ENCODE results near the gene C2CD2L.
A peak's percentile ranks its signal among the peaks of the same experiment; 100 is the strongest.
"Not testable (repeated sequence)": the region's sequence is repeated elsewhere in the genome, so short reads cannot be mapped to it uniquely, and the experiment has no call there.

Gene C2CD2L

DNA sequence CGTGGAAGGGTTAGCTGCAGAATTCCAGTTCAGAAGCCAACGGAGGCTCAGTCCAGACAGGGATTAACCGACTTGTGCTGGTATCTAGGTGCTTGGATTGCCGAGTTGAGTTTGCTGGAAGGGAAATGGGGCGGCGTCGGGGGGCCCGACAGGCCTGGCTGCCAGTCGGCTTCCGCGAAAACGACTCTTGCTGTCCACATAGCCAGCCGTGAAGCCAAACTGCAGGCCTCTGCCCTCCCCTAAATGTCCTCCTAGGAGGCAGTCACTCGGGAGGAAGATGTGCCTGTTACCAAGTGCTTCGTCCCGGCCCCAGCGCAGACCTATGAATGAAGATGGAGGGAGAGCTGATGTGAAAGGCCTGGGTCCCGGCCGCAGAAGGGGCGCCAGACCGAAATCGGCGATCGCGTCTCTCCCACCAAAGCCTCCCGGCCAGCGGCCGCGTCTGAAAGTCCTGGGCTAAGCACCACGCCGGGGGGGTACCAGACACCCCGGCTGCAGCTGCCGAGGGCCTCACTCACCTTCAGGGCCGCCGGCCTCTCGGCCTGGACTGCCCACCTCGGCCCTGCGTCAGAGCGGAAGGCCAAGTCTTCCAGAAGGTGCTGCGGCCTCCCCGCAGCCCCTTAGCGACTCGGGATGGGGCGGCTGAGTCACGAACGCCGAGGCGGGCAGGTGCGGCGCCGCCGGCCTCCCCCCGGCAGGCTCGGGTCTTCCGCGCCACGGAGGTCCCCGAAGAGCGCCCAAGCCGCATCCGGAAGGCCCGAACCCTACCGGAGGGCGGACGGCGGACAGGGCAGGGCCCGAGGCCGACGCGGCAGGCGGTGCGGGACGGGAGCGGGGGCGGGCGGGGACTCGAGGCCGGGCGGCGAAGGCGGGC, 13.0 kb upstream of the C2CD2L start:
- DNase-seq = no peak

DNA sequence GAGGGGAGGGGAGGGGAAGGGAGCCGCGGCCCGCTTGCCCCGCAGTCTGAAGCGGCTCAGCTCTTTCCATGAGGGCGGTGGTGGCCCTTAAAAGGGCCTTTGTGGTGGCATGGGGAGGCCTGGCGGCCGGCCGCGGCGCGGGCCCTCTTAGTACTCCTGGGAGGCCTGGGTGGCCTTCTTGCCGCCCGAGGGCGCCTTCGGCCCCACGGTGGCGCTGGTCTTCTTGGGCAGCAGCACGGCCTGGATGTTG, 12.4 kb upstream of the C2CD2L start:
- peak in 1 of 2 experiments; percentile 8 for DNase-seq

DNA sequence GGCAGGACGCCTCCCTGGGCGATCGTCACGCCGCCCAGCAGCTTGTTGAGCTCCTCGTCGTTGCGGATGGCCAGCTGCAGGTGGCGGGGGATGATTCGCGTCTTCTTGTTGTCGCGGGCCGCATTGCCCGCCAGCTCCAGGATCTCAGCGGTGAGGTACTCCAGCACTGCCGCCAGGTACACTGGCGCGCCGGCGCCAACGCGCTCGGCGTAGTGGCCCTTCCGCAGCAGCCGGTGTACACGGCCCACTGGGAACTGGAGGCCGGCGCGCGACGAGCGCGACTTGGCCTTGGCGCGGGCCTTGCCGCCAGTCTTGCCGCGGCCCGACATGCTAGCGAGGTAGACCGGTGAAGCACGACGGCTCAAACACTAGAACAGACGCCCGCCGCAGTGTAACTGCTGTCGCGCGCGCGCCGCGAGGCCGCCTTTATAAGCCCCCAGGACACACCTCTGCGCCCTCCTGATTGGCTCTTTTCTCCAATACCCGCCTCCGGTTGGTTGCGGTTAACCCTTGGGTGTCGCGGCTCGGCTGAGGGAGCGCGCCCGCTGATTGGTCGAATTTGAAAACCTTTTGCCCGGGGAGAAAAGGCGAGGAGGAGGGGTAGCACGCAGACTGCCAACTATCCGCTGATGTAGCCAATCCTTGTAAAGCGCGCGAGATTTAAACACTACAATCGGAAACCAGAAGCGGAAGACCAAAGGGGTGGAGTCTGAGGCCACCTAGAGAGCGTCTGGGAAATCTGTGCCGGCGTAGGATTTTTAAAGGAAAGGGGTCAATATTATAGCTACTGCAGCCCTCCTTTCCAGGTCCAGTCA, 11.9 kb upstream of the C2CD2L start:
- DNase-seq = peak; percentile 98 to 99

DNA sequence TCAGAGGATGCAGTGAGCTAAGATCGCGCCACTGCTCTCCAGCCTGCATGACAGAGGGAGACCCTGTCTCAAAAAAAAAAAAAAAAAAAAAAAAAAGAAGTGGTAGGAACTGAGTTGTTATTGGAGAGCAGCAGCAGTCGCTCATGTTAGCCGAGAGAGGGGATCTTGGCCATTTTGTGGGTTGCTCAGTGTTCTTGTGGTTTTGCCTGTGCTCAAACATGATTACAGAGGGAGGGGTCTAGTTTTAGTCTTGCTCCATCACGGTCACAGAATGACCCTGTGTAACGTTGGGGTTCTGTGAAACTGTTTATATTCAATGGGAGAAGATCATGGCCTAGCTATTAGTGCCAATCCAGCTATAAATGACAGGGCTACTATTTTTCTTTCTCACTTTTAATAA, 7.4 kb upstream of the C2CD2L start:
- DNase-seq = no peak

DNA sequence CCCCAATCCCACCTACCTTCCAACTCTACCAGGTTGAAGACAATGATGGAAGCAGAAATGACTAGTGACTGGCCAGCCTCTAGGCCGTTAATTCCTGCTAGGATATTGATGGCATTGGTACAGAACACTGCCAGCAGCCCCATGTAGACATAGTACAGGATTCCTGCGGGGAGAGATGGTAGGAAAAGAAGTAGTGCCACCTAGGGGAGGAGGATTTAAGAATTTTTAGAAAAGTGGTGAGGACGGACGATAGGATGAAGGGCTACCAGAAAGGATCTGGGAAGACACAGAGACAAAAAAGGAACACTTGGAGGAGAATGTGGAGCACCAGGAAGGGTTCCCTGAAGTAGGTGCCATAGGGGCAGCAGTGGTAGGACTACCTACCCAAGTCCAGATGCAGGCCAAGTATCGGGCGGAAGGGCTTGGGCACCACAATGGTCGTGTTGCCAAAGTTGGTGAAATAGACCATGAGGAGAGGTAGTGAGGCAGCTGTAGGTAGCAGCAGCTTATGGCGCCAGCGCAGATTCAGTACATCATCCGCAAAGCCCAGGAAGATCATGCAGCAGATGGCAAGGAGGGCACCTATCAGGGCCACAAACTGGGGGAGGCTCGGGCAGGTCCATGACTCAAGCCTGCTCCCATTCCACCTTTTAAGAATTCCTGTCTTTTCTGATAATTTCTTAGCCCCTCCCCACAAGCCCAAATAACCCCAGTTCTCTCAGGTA, 6.7 kb upstream of the C2CD2L start:
- no peak for DNase-seq

DNA sequence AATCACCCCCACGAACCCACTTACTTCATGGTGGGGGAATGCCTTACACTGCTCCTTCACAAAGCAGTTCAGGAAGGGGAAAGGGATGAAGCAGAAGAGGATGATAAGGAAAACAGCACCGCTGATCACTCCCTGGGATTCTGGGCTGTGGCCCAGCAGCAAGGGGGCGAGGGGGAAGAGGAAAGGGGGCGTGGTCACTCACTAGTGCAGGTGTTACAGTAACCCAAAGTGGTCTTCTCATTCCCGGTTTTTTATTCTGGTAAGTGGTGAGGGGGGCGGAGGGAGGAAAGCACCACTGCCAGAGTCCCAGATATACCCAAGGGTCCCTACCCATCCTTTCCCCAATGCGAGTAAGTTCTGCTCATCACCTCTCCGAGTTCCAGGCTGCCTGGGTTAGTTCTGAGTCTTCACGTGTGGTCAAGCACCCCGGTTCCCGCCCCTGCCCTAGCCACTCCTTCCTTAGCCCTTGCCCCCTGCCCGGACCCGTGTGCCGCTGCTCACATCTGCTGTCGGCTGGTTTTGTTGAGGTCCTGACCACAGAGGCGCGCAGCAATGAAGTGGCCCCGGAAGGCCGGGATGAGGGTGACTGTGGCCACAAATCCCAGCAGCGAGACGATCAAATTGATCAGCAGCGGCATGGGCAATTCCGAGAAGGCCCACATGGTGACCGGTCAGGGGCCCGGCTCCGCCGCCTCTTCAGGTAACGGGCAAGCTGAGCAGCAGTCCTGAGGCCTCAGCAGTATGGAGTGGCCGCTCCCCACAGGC, 6.0 kb upstream of the C2CD2L start:
- no peak for DNase-seq

DNA sequence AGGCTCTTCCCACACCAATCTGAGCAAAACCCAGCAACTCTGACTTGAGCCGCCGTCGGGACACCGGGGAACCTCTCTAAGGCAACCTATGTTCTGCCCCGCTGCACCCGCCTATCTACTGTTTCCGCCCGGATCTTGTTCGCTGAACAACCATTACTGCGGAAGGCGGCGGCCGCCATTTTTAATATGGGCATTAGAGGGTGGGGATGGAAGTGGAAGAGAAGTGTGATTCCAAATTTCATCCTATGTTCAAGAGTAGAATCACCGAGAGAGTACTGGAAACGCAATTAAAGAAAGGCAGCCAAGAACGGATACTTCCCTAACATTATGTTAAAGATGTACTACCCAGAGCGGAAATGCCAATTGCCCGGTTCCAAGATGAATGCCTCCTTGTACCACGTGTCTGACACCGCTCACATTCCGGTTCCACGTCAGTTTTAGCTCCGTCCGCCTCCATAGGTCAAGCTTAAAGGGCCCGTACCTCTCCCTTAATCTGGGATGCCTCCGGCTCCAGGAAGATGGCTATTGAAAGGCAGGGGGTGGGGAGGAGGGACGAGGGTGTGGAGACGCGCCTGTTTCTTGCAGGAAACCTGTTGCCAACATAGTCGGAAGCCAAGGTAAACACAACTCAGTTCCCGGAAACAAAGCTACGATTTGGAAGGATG, 5.3 kb upstream of the C2CD2L start, which contains the start of gene DPAGT1:
DPAGT1 (minus strand) TSS at position 95 of the 665 bp plus-strand sequence. CDS start 198 bp downstream, outside the sequence.
- peak; percentile 69 to 90 for DNase-seq

DNA sequence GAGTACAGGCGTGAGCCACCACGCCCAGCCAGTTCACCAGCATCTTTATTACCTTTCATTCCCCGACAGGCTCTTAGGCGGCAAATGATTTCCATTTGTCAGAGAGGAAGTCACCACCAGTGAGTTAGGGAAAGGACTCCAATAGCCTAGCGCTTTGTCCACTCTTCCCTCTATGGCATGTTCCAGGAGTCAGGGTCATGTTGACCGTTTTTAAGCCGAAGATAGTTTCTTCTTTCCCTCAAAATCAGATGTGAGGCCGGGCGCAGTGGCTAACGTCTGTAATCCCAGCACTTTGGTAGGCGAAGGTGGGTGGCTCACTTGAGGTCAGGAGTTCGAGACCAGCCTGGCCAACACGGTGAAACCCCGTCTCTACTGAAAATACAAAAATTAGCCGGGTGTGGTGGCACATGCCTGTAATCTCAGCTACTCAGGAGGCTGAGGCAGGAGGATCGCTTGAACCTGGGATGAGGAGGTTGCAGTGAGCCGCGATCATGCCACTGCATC, 3.9 kb upstream of the C2CD2L start:
- DNase-seq = not testable (repeated sequence)

DNA sequence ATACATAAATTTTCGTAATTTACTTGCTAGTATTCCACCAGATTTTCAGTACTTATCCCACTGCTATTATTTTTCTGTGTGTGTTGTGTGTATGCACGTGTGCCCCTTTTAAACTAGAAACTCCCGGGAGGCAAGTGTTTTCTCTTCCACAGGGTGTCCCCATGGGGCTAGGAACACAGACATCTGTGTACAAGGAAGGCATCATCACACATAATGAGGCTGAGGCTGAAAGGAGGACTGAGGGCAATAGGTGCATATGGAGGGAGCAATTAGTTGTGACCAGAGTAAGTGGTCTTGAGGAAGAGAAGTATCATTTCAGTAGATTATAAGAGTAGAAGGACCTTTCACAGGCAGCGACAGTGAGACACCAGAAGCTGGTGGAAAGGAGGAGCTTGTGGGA, 3.4 kb upstream of the C2CD2L start:
- DNase-seq = no peak

DNA sequence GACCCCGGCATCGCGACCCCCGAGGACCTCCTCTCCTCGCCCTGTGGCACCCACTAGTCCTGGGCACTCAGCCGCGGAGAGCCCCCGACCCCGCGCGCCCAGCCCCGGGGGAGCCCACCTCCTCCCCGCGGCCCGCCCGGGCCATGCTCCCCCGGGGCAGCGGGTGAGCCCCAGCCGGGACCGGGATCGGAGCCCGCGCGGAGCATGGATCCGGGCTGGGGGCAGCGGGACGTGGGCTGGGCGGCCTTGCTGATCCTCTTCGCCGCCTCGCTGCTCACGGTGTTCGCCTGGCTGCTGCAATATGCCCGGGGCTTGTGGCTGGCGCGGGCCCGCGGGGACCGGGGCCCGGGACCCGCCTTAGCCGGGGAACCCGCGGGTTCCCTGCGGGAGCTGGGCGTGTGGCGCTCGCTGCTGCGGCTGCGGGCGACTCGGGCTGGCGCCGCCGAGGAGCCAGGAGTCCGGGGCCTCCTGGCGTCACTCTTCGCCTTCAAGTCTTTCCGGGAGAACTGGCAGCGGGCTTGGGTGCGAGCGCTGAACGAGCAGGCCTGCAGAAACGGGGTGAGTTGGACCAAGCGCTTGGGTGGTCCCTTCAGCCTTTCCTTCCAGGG, 498 bp downstream of the C2CD2L start:
- DNase-seq = no peak

DNA sequence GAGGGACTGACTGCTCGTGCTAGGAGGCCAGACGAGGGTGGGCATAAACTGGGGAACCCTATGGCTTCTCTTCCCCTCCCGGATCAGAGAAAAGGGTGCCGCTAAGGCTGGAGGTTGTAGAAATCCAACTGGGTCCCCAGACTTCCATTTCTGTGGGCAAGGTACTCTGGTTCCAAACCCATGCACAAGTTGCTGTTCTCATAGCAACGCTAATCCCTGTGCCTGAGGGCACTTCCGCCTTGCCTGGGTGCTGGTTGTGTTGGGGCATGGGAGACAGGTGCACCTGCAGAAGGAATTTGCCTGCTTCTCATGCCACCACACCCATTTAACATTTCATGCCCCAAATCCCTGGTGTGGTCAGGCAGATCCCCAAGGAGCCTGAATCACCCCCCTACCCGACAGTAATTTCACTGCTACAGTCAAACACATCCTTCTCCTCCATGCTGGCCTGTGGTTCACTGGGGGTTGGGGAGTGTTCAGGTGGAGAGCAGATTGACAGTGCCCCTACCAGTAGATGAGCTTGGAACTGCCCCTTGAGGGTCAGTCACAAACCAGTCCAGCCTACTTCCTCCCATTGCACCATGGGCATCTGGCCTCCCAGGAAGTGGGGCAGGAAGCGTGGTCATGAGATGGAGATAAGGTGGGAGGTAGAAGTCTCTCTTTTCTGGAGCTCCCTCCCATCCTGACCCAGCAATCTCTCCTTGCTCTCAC, 1.2 kb downstream of the C2CD2L start:
- peak in 1 of 2 experiments; percentile 17 for DNase-seq

DNA sequence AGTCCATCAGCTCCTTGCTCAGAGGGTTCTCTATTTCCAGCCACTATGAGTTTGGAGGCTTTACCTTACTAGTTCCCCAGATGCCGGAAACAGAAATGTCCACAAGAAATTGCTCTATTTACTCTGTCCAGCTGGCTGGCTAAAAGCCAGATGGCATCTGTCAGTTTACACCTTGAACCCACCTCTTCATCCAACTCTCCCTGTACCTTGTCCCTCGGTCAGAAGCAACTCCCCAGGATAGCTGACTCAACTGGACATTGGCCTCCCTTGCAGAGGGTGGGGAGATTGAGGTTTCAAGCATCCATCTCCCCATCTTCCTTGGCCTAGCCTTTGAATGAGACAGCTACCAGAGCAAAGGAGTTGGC, 1.7 kb downstream of the C2CD2L start:
- DNase-seq = no peak

DNA sequence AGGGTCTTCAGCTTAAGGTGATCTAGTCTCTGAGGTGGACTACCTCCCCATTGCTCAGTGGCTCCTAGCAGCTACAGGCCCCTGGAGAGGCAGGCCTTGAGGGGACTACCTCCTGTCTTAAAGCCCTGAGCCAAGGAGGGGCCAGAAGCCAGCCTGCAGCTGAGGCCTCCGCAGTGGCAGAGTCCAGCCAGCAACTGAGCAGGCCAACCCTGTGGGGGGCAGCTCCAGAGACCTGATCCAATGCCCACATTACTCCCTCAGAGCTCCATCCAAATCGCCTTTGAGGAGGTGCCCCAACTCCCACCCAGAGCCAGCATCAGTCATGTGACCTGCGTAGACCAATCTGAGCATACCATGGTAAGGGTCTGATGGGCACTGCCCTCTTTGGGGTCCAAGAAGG, 2.7 kb downstream of the C2CD2L start:
- no peak for DNase-seq

DNA sequence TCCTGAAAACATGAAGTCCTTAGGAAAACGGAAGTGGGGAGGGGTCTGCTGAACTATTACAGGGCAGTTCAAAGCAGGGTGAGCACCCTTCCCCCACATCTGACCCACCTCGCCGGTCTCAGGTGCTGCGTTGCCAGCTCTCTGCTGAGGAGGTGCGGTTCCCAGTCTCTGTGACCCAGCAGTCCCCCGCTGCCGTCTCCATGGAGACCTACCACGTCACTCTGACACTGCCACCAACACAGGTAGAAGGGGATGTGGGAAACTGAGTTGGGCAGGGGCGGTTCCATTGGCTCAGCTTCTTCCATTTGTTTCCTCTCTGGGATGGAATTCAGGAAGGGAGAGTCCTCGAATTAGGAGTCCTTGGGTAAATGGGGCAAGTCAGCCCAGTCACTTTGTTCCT, 3.3 kb downstream of the C2CD2L start:
- no peak for DNase-seq

DNA sequence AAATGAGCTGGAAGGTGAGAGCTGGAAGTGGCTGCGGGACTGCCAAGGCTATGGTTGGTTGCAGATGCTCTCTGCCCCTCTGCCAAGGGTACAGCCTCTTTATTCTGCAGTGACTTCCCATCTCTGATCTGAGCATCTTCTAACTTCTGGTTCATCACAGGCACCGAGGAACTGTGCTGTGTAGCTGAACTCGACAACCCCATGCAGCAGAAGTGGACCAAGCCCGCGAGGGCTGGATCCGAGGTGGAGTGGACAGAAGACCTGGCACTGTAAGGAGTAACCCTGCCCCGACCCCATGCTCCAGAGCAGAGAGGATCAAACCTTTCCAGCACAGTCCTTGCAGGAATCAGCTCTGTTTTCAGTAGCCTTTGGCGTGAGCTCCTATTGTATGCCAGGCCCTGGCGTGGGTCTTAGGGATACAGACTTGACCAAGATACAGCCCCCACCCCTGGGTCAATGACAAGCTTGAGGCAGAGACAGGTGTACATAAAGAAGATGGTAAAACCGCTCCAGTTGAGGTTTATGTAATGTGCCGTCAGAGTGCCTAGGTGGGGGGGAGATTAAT, 4.3 kb downstream of the C2CD2L start:
- DNase-seq = no peak

DNA sequence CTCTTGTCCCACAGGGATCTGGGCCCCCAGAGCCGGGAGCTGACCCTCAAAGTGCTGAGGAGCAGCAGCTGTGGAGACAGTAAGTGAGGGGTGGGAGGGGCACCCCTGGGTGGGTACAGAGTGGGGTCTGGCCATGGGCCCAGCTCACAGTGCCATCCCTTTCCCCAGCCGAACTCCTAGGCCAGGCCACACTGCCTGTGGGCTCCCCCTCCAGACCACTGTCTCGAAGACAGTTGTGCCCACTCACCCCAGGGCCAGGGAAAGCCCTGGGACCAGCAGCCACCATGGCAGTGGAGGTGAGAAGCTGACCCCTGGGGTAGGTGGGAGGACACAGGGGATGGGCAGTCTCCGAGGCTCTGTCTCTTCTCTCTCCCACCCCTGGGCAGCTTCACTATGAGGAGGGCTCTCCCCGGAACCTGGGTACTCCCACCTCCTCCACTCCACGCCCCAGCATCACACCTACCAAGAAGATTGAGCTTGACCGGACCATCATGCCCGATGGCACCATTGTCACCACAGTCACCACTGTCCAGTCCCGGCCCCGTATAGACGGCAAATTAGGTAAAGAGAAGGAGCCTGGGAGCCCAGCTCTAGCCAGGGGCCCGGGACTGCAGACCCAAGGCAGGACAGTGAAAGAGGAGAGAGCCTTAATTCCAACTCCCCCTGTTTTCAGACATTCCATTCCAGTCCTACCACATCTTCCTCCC, 5.3 kb downstream of the C2CD2L start:
- no peak for DNase-seq

DNA sequence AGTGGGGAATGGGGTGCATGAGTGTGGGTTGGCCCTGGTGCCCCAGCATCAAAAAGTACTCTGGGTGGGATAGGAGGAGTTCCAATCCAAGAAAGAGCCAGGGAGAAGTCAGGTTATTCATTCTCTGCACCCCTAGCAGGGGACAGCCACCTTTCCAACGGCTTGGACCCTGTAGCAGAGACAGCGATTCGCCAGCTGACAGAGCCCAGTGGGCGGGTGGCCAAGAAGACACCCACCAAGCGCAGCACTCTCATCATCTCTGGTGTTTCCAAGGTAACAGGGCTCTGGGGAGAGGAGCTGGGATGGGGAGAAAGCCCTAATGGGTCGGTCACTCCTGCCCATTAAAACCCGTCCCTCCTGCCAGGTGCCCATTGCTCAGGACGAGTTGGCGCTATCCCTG, 6.6 kb downstream of the C2CD2L start:
- no peak for DNase-seq

DNA sequence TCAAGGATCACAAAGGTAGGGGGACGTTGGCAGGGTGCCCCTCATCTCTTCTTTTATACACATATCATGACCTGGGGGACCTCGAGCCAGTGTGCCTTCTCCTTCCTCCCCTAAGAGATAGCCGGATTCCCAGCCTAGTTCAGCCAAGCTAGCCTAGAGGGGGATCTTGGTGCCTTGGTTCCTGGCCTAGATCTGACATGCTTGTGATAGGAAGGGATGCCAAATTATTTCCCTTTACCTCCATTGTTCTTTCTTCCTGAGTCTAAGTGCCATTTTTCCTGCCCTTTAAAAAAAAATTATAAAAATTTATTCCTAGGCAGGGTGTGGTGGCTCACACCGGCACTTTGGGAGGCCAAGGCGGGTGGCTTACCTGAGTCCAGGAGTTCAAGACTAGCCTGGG, 7.2 kb downstream of the C2CD2L start:
- DNase-seq = no peak

DNA sequence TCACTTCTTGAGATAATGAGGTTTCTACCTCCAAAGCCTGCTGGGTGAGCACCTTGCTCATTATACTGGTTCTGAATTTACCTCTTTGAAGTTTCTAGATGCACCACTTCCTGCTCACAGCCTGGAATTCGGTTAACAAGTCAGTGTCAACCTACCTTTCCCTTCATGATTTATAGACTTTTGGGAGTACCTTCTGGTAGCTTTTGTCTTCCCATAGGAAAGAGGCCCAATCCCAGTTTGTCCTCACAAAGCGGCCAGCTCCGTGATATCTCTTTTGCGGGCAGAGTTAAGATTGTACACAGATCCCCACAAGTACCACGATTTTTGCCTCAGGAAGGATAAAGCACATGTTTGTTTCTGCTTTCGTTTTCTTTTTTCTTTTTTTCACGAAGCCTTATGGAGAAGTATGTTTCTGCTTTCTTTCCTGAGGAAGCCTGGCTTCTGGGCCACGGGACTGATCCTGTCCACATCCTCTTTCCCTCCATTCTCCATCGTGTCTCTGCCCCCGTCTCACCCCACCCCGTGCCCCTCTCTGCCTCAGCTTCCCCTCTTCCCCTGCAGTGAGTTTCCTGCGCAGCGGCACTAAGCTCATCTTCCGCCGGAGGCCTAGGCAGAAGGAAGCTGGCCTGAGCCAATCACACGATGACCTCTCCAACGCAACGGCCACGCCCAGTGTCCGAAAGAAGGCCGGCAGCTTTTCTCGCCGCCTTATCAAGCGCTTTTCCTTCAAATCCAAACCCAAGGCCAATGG, 8.5 kb downstream of the C2CD2L start:
- DNase-seq = no peak

Measured in cerebellar nuclear complex (tissue), 1 donor.